Measurements from ENCODE around the gene ARHGAP10.

Gene ARHGAP10

GRCh38 chr4:147844781-147845180 is 112.9 kb downstream of the ARHGAP10 start:
- no peak for TF ChIP-seq CTCF (IDR thresholded peaks at IDR 0.05; ENCODE audit: insufficient read depth, low read length, poor library complexity, severe bottlenecking)
- H3K36me3 ChIP-seq (ENCODE audit: control insufficient read depth, insufficient read depth, low read length) = peaks cover 3% of the 10 kb centered on the region; the same call in 1 of the 2 replicates
- no peaks in the 10 kb centered on the region for H3K27me3 ChIP-seq (replicated peaks; ENCODE audit: control insufficient read depth, insufficient read depth, low read length)
- H3K4me3 ChIP-seq (replicated peaks; ENCODE audit: low read depth, low read length) = no peak overlapping the region
- no peak for DNase-seq (ENCODE audit: extremely low read depth, insufficient read length)

GRCh38 chr4:147846318-147847155 is 114.6 kb downstream of the ARHGAP10 start:
- no peak for TF ChIP-seq CTCF (IDR thresholded peaks at IDR 0.05; ENCODE audit: insufficient read depth, low read length, poor library complexity, severe bottlenecking)
- peak; percentile 22 for DNase-seq (ENCODE audit: extremely low read depth, insufficient read length)
- H3K36me3 ChIP-seq (ENCODE audit: control insufficient read depth, insufficient read depth, low read length) = peaks cover 7% of the 10 kb centered on the region; the same call in 1 of the 2 replicates
- no peak overlapping the region for H3K4me3 ChIP-seq (replicated peaks; ENCODE audit: low read depth, low read length)
- H3K27me3 ChIP-seq (replicated peaks; ENCODE audit: control insufficient read depth, insufficient read depth, low read length) = no peaks in the 10 kb centered on the region

- DNase-seq (ENCODE audit: extremely low read depth, insufficient read length) = no peak
- TF ChIP-seq CTCF (IDR thresholded peaks at IDR 0.05; ENCODE audit: insufficient read depth, low read length, poor library complexity, severe bottlenecking) = no peak
- H3K4me3 ChIP-seq (replicated peaks; ENCODE audit: low read depth, low read length) = no peak overlapping the region
- H3K27me3 ChIP-seq (replicated peaks; ENCODE audit: control insufficient read depth, insufficient read depth, low read length) = no peaks in the 10 kb centered on the region
- H3K36me3 ChIP-seq (ENCODE audit: control insufficient read depth, insufficient read depth, low read length) = peaks cover 4% of the 10 kb centered on the region
These were observed 116.1 kb downstream of the ARHGAP10 start for GRCh38 chr4:147847751-147848590.

- Histone ChIP-seq H3K36me3 (ENCODE audit: control insufficient read depth, insufficient read depth, low read length) (peaks cover 4% of the 10 kb centered on the region), H3K27me3 (replicated peaks; ENCODE audit: control insufficient read depth, insufficient read depth, low read length) (no peaks in the 10 kb centered on the region), H3K4me3 (replicated peaks; ENCODE audit: low read depth, low read length) (no peak overlapping the region)
- no peak for DNase-seq (ENCODE audit: extremely low read depth, insufficient read length)
- no peak for TF ChIP-seq CTCF (IDR thresholded peaks at IDR 0.05; ENCODE audit: insufficient read depth, low read length, poor library complexity, severe bottlenecking)
These were observed 116.7 kb downstream of the ARHGAP10 start for GRCh38 chr4:147848634-147849033.

- peaks cover 6% of the 10 kb centered on the region for H3K36me3 ChIP-seq (ENCODE audit: control insufficient read depth, insufficient read depth, low read length)
- no peak for DNase-seq (ENCODE audit: extremely low read depth, insufficient read length)
- no peak overlapping the region for H3K4me3 ChIP-seq (replicated peaks; ENCODE audit: low read depth, low read length)
- no peaks in the 10 kb centered on the region for H3K27me3 ChIP-seq (replicated peaks; ENCODE audit: control insufficient read depth, insufficient read depth, low read length)
- TF ChIP-seq CTCF (IDR thresholded peaks at IDR 0.05; ENCODE audit: insufficient read depth, low read length, poor library complexity, severe bottlenecking) = no peak
These were observed 119.2 kb downstream of the ARHGAP10 start for GRCh38 chr4:147851135-147851534.
